ENCODE results near the gene NKAIN4. TPM values are rescaled to one million over a fixed set of nuclear protein-coding genes. Genes with fewer than 3 reads are reported as not detected.

NKAIN4 gene
- total and polyA plus RNA-seq, 12 donors, result 0.15 to 2.8 (median 0.36) TPM; not detected in 6

GRCh38 chr20:63215101-63216040 lies 38.9 kb downstream of the NKAIN4 start:
- no peak for TF ChIP-seq POLR2A (IDR thresholded peaks at IDR 0.05)
- TF ChIP-seq, protein P1, sequence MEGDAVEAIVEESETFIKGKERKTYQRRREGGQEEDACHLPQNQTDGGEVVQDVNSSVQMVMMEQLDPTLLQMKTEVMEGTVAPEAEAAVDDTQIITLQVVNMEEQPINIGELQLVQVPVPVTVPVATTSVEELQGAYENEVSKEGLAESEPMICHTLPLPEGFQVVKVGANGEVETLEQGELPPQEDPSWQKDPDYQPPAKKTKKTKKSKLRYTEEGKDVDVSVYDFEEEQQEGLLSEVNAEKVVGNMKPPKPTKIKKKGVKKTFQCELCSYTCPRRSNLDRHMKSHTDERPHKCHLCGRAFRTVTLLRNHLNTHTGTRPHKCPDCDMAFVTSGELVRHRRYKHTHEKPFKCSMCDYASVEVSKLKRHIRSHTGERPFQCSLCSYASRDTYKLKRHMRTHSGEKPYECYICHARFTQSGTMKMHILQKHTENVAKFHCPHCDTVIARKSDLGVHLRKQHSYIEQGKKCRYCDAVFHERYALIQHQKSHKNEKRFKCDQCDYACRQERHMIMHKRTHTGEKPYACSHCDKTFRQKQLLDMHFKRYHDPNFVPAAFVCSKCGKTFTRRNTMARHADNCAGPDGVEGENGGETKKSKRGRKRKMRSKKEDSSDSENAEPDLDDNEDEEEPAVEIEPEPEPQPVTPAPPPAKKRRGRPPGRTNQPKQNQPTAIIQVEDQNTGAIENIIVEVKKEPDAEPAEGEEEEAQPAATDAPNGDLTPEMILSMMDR (IDR thresholded peaks at IDR 0.05), result peak in 4 of 6 experiments; percentile 17 to 32 (median 18)
- no peaks in the 10 kb centered on the region for H3K9me3 ChIP-seq (replicated peaks in 1 of 3)
- peak overlapping the region in 3 of 4 donors; percentile 54 to 88 (median 80) for H3K4me3 ChIP-seq
- H3K36me3 ChIP-seq (replicated peaks in 1 of 2), result peaks cover 0 to 38% of the 10 kb centered on the region in 2 donors
- peak in 2 of 7 donors; percentile 27 to 44 for DNase-seq
- peak overlapping the region in 4 of 5 donors; percentile 66 to 90 (median 70) for H3K27ac ChIP-seq
- intact Hi-C loops (cut with DNase I), result no loop called here
- H3K27me3 ChIP-seq, result no peaks in the 10 kb centered on the region
- WGBS, 4 donors, result 2 to 5% (median 3%) methylated on average over 29 to 81 of the region's 81 CpGs
- peaks cover 6 to 22% of the 10 kb centered on the region in 2 donors for H3K4me1 ChIP-seq (replicated peaks in 1 of 2)

DNA sequence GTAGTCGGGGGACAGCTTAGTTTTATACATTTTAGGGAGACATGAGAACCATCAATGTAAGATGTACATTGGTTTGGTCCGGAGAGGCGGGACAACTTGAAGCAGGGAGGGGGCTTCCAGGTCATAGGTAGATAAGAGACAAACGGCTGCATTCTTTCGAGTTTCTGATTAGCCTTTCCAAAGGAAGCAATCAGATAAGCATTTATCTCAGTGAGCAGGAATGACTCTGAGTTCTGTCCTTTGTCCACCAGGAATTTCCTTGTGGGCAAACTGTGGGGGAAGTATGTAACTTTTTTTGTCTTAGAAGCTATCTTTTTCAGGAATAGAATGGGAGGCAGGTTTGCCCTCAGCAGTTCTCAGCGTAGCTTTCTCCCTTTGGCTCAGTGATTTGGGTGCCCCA lies 39.7 kb downstream of the NKAIN4 start:
- H3K4me1 ChIP-seq (replicated peaks in 1 of 2), result peaks cover 6 to 30% of the 10 kb centered on the region in 2 donors
- H3K27ac ChIP-seq, result no peak overlapping the region
- TF ChIP-seq, protein P1 (IDR thresholded peaks at IDR 0.05), result no peak
- TF ChIP-seq POLR2A (IDR thresholded peaks at IDR 0.05), result no peak
- 58 to 75% (median 64%) methylated on average over 6 of the region's 6 CpGs for WGBS, 4 donors
- intact Hi-C loops (cut with DNase I), result no loop called here
- H3K9me3 ChIP-seq (replicated peaks in 1 of 3), result no peaks in the 10 kb centered on the region
- no peaks in the 10 kb centered on the region for H3K27me3 ChIP-seq
- peaks cover 0 to 47% of the 10 kb centered on the region in 2 donors for H3K36me3 ChIP-seq (replicated peaks in 1 of 2)
- H3K4me3 ChIP-seq, result peak overlapping the region in 1 of 4 donors; percentile 80
- no peak for DNase-seq

DNA sequence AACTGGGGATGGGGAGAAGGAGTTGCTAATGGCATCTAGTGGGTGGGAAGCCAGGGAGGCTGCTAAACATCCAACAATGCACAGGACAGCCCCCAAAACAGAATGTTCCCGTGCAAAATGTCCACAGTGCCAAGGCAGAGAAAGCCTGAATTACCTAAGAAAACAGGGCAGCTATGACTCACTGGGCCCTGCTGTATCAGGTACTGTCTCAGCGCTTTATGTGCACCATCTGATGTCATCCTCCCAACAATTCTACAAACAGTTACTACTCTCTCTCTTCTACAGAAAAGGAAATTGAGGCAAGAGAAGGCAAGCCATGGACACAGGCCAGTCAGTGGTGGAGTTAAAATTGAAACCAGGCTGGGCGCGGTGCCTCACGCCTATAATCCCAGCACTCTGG lies 41.5 kb downstream of the NKAIN4 start:
- TF ChIP-seq, protein P1 (IDR thresholded peaks at IDR 0.05), result no peak
- no peak for TF ChIP-seq POLR2A (IDR thresholded peaks at IDR 0.05)
- WGBS, 4 donors, result 83 to 91% (median 86%) methylated on average over 5 of the region's 5 CpGs
- DNase-seq, result no peak
- no peaks in the 10 kb centered on the region for H3K9me3 ChIP-seq (replicated peaks in 1 of 3)
- H3K36me3 ChIP-seq (replicated peaks in 1 of 2), result peaks cover 0 to 60% of the 10 kb centered on the region in 2 donors
- H3K27me3 ChIP-seq, result no peaks in the 10 kb centered on the region
- H3K4me3 ChIP-seq, result no peak overlapping the region
- peaks cover 6 to 32% of the 10 kb centered on the region in 2 donors for H3K4me1 ChIP-seq (replicated peaks in 1 of 2)
- no peak overlapping the region for H3K27ac ChIP-seq
- intact Hi-C loops (cut with DNase I), result no loop called here

- no peak overlapping the region for H3K27ac ChIP-seq
Measured at GRCh38 chr20:63212393-63212730, 41.9 kb downstream of the NKAIN4 start.

More at GRCh38 chr20:63212393-63212730, 41.9 kb downstream of the NKAIN4 start:
- H3K4me3 ChIP-seq, result no peak overlapping the region
- H3K4me1 ChIP-seq (replicated peaks in 1 of 2), result peaks cover 6 to 36% of the 10 kb centered on the region in 2 donors
- TF ChIP-seq, protein P1 (IDR thresholded peaks at IDR 0.05), result no peak
- no peak for TF ChIP-seq POLR2A (IDR thresholded peaks at IDR 0.05)
- H3K36me3 ChIP-seq (replicated peaks in 1 of 2), result peaks cover 0 to 64% of the 10 kb centered on the region in 2 donors
- DNase-seq, result no peak
- intact Hi-C loops (cut with DNase I), result no loop called here
- WGBS, 4 donors, result 73 to 76% (median 75%) methylated on average over 5 of the region's 5 CpGs
- no peaks in the 10 kb centered on the region for H3K27me3 ChIP-seq
- H3K9me3 ChIP-seq (replicated peaks in 1 of 3), result no peaks in the 10 kb centered on the region

Measured in adrenal gland (tissue), 12 donors.